ENCODE results near the gene DNAH7.

DNA sequence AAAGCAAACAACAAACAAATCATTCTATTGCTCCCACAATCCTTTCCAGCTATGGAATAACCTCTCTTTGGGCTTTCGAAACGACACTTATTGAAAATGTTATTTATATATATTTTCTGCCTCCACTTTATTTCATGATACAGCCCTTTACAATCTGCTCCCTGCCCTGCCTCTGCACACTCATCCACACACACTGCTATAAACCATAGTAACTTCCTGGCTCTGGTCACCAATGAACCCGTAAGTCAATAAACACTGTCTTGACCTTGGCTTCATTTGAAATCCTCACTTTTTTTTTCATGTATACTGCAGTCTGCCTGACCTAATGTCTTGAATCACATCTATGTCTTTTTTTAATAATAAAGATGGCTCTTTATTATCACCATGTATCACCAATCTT is 250.1 kb downstream of the DNAH7 start:
- TF ChIP-seq POLR2A (IDR thresholded peaks at IDR 0.05; ENCODE audit: low read depth, low read length): no peak
- no peak for TF ChIP-seq SP1 (IDR thresholded peaks at IDR 0.05; ENCODE audit: low read depth, low read length)
- TF ChIP-seq, protein P1, sequence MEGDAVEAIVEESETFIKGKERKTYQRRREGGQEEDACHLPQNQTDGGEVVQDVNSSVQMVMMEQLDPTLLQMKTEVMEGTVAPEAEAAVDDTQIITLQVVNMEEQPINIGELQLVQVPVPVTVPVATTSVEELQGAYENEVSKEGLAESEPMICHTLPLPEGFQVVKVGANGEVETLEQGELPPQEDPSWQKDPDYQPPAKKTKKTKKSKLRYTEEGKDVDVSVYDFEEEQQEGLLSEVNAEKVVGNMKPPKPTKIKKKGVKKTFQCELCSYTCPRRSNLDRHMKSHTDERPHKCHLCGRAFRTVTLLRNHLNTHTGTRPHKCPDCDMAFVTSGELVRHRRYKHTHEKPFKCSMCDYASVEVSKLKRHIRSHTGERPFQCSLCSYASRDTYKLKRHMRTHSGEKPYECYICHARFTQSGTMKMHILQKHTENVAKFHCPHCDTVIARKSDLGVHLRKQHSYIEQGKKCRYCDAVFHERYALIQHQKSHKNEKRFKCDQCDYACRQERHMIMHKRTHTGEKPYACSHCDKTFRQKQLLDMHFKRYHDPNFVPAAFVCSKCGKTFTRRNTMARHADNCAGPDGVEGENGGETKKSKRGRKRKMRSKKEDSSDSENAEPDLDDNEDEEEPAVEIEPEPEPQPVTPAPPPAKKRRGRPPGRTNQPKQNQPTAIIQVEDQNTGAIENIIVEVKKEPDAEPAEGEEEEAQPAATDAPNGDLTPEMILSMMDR (IDR thresholded peaks at IDR 0.05 in 2 of 3, conservative IDR thresholded peaks at IDR 0.05 in 1 of 3; ENCODE audit: control insufficient read depth in 2 of 3, extremely low read depth in 1 of 3, insufficient read depth in 1 of 3, low read depth in 3 of 3, low read length in 3 of 3): no peak
- TF ChIP-seq, protein P2, sequence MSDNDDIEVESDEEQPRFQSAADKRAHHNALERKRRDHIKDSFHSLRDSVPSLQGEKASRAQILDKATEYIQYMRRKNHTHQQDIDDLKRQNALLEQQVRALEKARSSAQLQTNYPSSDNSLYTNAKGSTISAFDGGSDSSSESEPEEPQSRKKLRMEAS (IDR thresholded peaks at IDR 0.05; ENCODE audit: low read depth, low read length): no peak
- TF ChIP-seq, protein P3, sequence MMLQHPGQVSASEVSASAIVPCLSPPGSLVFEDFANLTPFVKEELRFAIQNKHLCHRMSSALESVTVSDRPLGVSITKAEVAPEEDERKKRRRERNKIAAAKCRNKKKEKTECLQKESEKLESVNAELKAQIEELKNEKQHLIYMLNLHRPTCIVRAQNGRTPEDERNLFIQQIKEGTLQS (IDR thresholded peaks at IDR 0.05; ENCODE audit: borderline replicate concordance, extremely low read depth, low read depth, low read length): no peak
- TF ChIP-seq, protein P4, sequence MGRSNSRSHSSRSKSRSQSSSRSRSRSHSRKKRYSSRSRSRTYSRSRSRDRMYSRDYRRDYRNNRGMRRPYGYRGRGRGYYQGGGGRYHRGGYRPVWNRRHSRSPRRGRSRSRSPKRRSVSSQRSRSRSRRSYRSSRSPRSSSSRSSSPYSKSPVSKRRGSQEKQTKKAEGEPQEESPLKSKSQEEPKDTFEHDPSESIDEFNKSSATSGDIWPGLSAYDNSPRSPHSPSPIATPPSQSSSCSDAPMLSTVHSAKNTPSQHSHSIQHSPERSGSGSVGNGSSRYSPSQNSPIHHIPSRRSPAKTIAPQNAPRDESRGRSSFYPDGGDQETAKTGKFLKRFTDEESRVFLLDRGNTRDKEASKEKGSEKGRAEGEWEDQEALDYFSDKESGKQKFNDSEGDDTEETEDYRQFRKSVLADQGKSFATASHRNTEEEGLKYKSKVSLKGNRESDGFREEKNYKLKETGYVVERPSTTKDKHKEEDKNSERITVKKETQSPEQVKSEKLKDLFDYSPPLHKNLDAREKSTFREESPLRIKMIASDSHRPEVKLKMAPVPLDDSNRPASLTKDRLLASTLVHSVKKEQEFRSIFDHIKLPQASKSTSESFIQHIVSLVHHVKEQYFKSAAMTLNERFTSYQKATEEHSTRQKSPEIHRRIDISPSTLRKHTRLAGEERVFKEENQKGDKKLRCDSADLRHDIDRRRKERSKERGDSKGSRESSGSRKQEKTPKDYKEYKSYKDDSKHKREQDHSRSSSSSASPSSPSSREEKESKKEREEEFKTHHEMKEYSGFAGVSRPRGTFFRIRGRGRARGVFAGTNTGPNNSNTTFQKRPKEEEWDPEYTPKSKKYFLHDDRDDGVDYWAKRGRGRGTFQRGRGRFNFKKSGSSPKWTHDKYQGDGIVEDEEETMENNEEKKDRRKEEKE (IDR thresholded peaks at IDR 0.05): no peak
- TF ChIP-seq RFX5 (IDR thresholded peaks at IDR 0.05; ENCODE audit: low read depth, low read length): no peak
- TF ChIP-seq PAX8 (IDR thresholded peaks at IDR 0.05): no peak
- TF ChIP-seq, protein P5, sequence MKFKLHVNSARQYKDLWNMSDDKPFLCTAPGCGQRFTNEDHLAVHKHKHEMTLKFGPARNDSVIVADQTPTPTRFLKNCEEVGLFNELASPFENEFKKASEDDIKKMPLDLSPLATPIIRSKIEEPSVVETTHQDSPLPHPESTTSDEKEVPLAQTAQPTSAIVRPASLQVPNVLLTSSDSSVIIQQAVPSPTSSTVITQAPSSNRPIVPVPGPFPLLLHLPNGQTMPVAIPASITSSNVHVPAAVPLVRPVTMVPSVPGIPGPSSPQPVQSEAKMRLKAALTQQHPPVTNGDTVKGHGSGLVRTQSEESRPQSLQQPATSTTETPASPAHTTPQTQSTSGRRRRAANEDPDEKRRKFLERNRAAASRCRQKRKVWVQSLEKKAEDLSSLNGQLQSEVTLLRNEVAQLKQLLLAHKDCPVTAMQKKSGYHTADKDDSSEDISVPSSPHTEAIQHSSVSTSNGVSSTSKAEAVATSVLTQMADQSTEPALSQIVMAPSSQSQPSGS (IDR thresholded peaks at IDR 0.05; ENCODE audit: low read length): no peak
